Measurements from ENCODE around the gene NLGN1. TPM values are rescaled to one million over a fixed set of nuclear protein-coding genes. Genes with fewer than 3 reads are reported as not detected.

The NLGN1 gene
- total and polyA plus RNA-seq, 9 of the 15 experiments (the other 6 are each of a cell fraction or from before 2014, with no cell fraction given) = under 0.01 to 0.01 TPM; not detected in 7

- in situ Hi-C loops (cut with MboI) = no loop called here
- TF ChIP-seq MED1 (CRISPR knock-in tag; IDR thresholded peaks at IDR 0.05; ENCODE audit: borderline replicate concordance) (no peak), SRSF9 (IDR thresholded peaks at IDR 0.05; ENCODE audit: borderline replicate concordance, low read depth, low read length) (no peak), RBM25 (IDR thresholded peaks at IDR 0.05; ENCODE audit: low read depth, low read length, severe bottlenecking) (no peak), ZNF57 (CRISPR knock-in tag; IDR thresholded peaks at IDR 0.05) (no peak), NR2C2 (CRISPR knock-in tag; IDR thresholded peaks at IDR 0.05) (no peak), NR2C2 (tag; IDR thresholded peaks at IDR 0.05) (no peak), NR3C1 (CRISPR knock-in tag; IDR thresholded peaks at IDR 0.05) (no peak), MCM7 (IDR thresholded peaks at IDR 0.05) (no peak), KDM4B (IDR thresholded peaks at IDR 0.05; ENCODE audit: borderline replicate concordance in 2 of 2, low read depth in 1 of 2) (no peak), POLR3A (IDR thresholded peaks at IDR 0.05; ENCODE audit: borderline replicate concordance, extremely low read depth, insufficient read depth, insufficient read length) (no peak), THRAP3 (IDR thresholded peaks at IDR 0.05; ENCODE audit: borderline replicate concordance) (no peak), RBBP5 (IDR thresholded peaks at IDR 0.05; ENCODE audit: borderline replicate concordance, insufficient read depth, low read length, poor library complexity, severe bottlenecking) (no peak), ZNF197 (CRISPR knock-in tag; IDR thresholded peaks at IDR 0.05; ENCODE audit: low read depth) (no peak), RBFOX2 (IDR thresholded peaks at IDR 0.05; ENCODE audit: low read depth, low read length) (no peak), MXI1 (IDR thresholded peaks at IDR 0.05; ENCODE audit: low read depth, low read length) (no peak), POLR2B (IDR thresholded peaks at IDR 0.05; ENCODE audit: low read depth, partially characterized antibody) (no peak), BMI1 (IDR thresholded peaks at IDR 0.05; ENCODE audit: low read length) (no peak), HNRNPLL (IDR thresholded peaks at IDR 0.05; ENCODE audit: low read depth, low read length, poor library complexity, severe bottlenecking) (no peak), HDAC6 (IDR thresholded peaks at IDR 0.05; ENCODE audit: low read depth, low read length) (no peak), MYBL2 (IDR thresholded peaks at IDR 0.05; ENCODE audit: low read depth) (no peak), MYBL2 (CRISPR knock-in tag; IDR thresholded peaks at IDR 0.05; ENCODE audit: borderline replicate concordance) (no peak), ZNF79 (CRISPR knock-in tag; IDR thresholded peaks at IDR 0.05; ENCODE audit: low read depth) (no peak)
- ChIA-PET POLR2A (no interaction called here), CTCF (ENCODE audit: low intra/inter-chr PET ratio) (no interaction called here)
- no peak for ATAC-seq
- intact Hi-C loops (cut with micrococcal nuclease) = loop anchor here (10.0 kb wide), 1 partner anchor 879 kb away; no protein-coding TSS in a partner anchor
- BruUV-seq (replicated peaks) = no TSS peak
- no peaks in the 10 kb centered on the region for H4K20me1 ChIP-seq (replicated peaks; ENCODE audit: control insufficient read depth, insufficient read depth, low read length)
- FAIRE-seq = no peak
- H3K9ac ChIP-seq (ENCODE audit: insufficient read depth in 1 of 2, low read depth in 2 of 2, low read length in 2 of 2) = no peak overlapping the region
- no peaks in the 10 kb centered on the region for H3K9me1 ChIP-seq (ENCODE audit: control insufficient read depth, insufficient read depth, low read length)
- WGBS (ENCODE audit: insufficient coverage, low coverage, missing lambda C conversion rate) = 5% methylated on average over 2 of the region's 2 CpGs
- H3K4me3 ChIP-seq = no peak overlapping the region
- H3K27ac ChIP-seq (ENCODE audit: extremely low read depth, low read depth, low read length) = no peak overlapping the region
- no peak overlapping the region for H2AFZ ChIP-seq (ENCODE audit: low read depth, low read length)
- H3K36me3 ChIP-seq (ENCODE audit: control insufficient read depth, insufficient read depth, low read length) = no peaks in the 10 kb centered on the region
- no peaks in the 10 kb centered on the region for H3K27me3 ChIP-seq (ENCODE audit: control insufficient read depth in 2 of 2, insufficient read depth in 2 of 2, low read length in 2 of 2)
- H3K9me3 ChIP-seq (replicated peaks; ENCODE audit: control insufficient read depth, insufficient read depth, low read depth, low read length) = 0 out of 2 replicates have a peak, but pooled peaks cover 2% of the 10 kb centered on the region
- H3K4me1 ChIP-seq (replicated peaks in 1 of 2; ENCODE audit: control insufficient read depth in 2 of 2, insufficient read depth in 2 of 2, low read length in 2 of 2) = no peaks in the 10 kb centered on the region
- no peak for DNase-seq (ENCODE audit: extremely low read depth in 1 of 4, low spot score in 3 of 4)
- H3K4me2 ChIP-seq (ENCODE audit: insufficient read depth, low read length) = no peak overlapping the region
- no peaks in the 10 kb centered on the region for H3K79me2 ChIP-seq (ENCODE audit: control insufficient read depth, insufficient read depth, low read length)
These were observed 466.0 kb downstream of the NLGN1 start for GRCh38 chr3:173863551-173863950.
